Mucosa of gallbladder (tissue), 1 donor: ENCODE measurements around the gene COL26A1. TPM values are rescaled to one million over a fixed set of nuclear protein-coding genes. Genes with fewer than 3 reads are reported as not detected.

Experiments
- DNase-seq: peaks from one replicate; pipeline ENCODE4 v3.0.0-alpha.2; 2020; ENCODE audit warnings: low spot score
- total RNA-seq: library from RNA; stranded (reverse); gene quantifications from one replicate; pipeline ENCODE4 v1.2.1, GENCODE V29; 2021
- donor health status: DM: no; HTN: no; CAD: no.

The COL26A1 gene
- total RNA-seq, 1 donor from 2014 or later = 0.29 TPM

- no peak for DNase-seq
These were observed 11.3 kb downstream of the COL26A1 start for GRCh38 chr7:101373812-101374614.

GRCh38 chr7:101374990-101375389, 12.3 kb downstream of the COL26A1 start:
- DNase-seq = no peak

- no peak for DNase-seq
These were observed 13.9 kb downstream of the COL26A1 start for GRCh38 chr7:101376601-101377000.

GRCh38 chr7:101377189-101377736, 14.6 kb downstream of the COL26A1 start:
- DNase-seq = no peak

- DNase-seq = no peak
These were observed 16.1 kb downstream of the COL26A1 start for GRCh38 chr7:101378751-101379174.

- no peak for DNase-seq
These were observed 16.6 kb downstream of the COL26A1 start for GRCh38 chr7:101379302-101379701.

GRCh38 chr7:101381549-101382111, 19.0 kb downstream of the COL26A1 start:
- DNase-seq = no peak

GRCh38 chr7:101382937-101383336, 20.3 kb downstream of the COL26A1 start:
- DNase-seq = no peak

GRCh38 chr7:101386177-101386557, 23.5 kb downstream of the COL26A1 start:
- no peak for DNase-seq

- no peak for DNase-seq
These were observed 24.0 kb downstream of the COL26A1 start for GRCh38 chr7:101386558-101387231.

- no peak for DNase-seq
These were observed 28.2 kb downstream of the COL26A1 start for GRCh38 chr7:101390901-101391301.

GRCh38 chr7:101391991-101392390, 29.3 kb downstream of the COL26A1 start:
- DNase-seq = no peak

GRCh38 chr7:101393865-101394264, 31.2 kb downstream of the COL26A1 start:
- no peak for DNase-seq

GRCh38 chr7:101395376-101395775, 32.7 kb downstream of the COL26A1 start:
- no peak for DNase-seq

- DNase-seq = no peak
These were observed 34.6 kb downstream of the COL26A1 start for GRCh38 chr7:101397243-101397642.

- DNase-seq = no peak
These were observed 35.2 kb downstream of the COL26A1 start for GRCh38 chr7:101397770-101398324.

GRCh38 chr7:101398396-101399289, 36.0 kb downstream of the COL26A1 start:
- no peak for DNase-seq

- DNase-seq = no peak
These were observed 37.1 kb downstream of the COL26A1 start for GRCh38 chr7:101399759-101400158.

- DNase-seq = no peak
These were observed 38.1 kb downstream of the COL26A1 start for GRCh38 chr7:101400751-101401150.

GRCh38 chr7:101401390-101402080, 38.9 kb downstream of the COL26A1 start:
- no peak for DNase-seq
